Osteoblast (primary cell): ENCODE measurements around the gene PTPRN2. TPM values are rescaled to one million over a fixed set of nuclear protein-coding genes. Genes with fewer than 3 reads are reported as not detected.

Experiments
- DNase-seq: peaks from one replicate; pipeline ENCODE4 v3.0.0; 2011; ENCODE audit warnings: low spot score, mixed read lengths; ENCODE audit not compliant: insufficient read length; ENCODE audit errors: missing footprints
- H2AFZ ChIP-seq: 2 replicates; pipeline ENCODE4 v1.6.0; 2011; ENCODE audit warnings: mild to moderate bottlenecking, low read length
- H3K27ac ChIP-seq: 2 replicates; pipeline ENCODE4 v1.5.1; 2011; ENCODE audit warnings: mild to moderate bottlenecking, low read depth, low read length, moderate library complexity
- H3K27me3 ChIP-seq: 2 replicates; pipeline ENCODE4 v1.6.0; 2012; ENCODE audit warnings: mild to moderate bottlenecking, control low read depth, inconsistent platforms, low read length, moderate library complexity; ENCODE audit not compliant: insufficient read depth
- H3K36me3 ChIP-seq: 2 replicates; pipeline ENCODE4 v1.5.1; 2011; ENCODE audit warnings: mild to moderate bottlenecking, low read length, control low read depth, moderate library complexity; ENCODE audit not compliant: insufficient read depth
- H3K4me1 ChIP-seq: 2 replicates; pipeline ENCODE4 v1.5.1; 2011; ENCODE audit warnings: mild to moderate bottlenecking, low read length, control low read depth, moderate library complexity; ENCODE audit not compliant: insufficient read depth
- H3K4me2 ChIP-seq: 2 replicates; pipeline ENCODE4 v1.6.0; 2011; ENCODE audit warnings: mild to moderate bottlenecking, low read length; ENCODE audit not compliant: insufficient read depth
- H3K4me3 ChIP-seq: fragments of 200-600 bp; sonication (generic); 3 replicates; pipeline ENCODE4 v1.5.1; 2012; ENCODE audit warnings: mild to moderate bottlenecking, low read length, inconsistent platforms; ENCODE audit not compliant: insufficient read depth
- H3K79me2 ChIP-seq: 2 replicates; pipeline ENCODE4 v1.6.0; 2012; ENCODE audit warnings: mild to moderate bottlenecking, low read length, control low read depth, inconsistent platforms; ENCODE audit not compliant: insufficient read depth
- H3K9me3 ChIP-seq: 2 replicates; pipeline ENCODE4 v1.5.1; 2011; ENCODE audit warnings: low read depth, low read length, control low read depth
- H4K20me1 ChIP-seq: 2 replicates; pipeline ENCODE4 v1.6.0; 2012; ENCODE audit warnings: mild to moderate bottlenecking, low read length, control low read depth; ENCODE audit not compliant: insufficient read depth
- CTCF ChIP-seq: IDR thresholded peaks from 2 replicates; pipeline ENCODE4 v1.5.1; 2011; ENCODE audit warnings: mild to moderate bottlenecking, low read depth, low read length, moderate library complexity; ENCODE audit errors: extremely low read depth
- total RNA-seq: library from RNA; depleted of rRNA; stranded (reverse); fragments of >200 nt; gene quantifications from 2 replicates; pipeline ENCODE4 v1.2.3, GENCODE V29; 2012

PTPRN2 gene
- total RNA-seq, 1 donor, result 0.36 TPM

DNA sequence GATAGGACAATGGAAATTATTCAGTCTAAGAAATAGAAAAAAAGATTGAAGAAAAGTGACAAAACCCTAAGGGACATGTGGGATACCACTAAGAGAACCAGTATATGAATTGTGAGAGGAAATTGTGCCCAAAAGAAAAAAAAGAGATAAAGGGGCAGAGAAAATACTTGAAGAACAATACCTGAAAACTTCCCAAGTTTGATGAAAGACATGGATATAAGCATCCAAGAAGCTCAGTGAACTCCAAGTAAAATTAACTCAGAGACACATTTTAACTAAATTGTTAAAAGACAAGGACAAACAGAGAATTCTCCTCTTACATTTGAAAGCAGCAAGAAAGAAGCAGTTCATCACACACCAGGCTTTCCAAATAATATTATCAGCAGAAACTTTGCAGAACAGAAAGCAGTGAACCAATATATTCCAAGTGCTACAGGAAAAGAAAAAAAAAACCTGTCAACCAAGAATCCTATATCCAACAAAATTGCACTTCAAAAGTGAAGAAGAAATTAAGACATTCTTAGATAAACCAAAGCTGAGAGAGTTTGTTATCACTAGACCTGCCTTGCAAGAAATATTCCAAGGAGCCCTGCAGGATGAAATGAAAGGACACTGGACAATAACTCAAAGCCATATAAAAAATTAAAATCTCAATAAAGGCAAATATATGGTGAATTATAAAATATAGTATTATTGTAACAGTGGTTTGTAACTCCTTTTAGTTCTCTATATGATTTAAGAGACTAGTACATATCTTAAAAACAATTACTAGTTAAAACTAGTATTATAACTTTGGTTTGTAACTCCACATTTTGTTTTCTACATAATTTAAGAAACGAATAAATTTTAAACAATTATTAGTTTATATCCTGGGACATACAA, 470.0 kb downstream of the PTPRN2 start:
- Histone ChIP-seq H3K4me1 (no peaks in the 10 kb centered on the region), H3K79me2 (no peaks in the 10 kb centered on the region), H2AFZ (no peak overlapping the region), H3K27ac (no peak overlapping the region), H3K4me2 (no peak overlapping the region), H3K36me3 (no peaks in the 10 kb centered on the region), H3K4me3 (no peak overlapping the region), H4K20me1 (no peaks in the 10 kb centered on the region), H3K27me3 (no peaks in the 10 kb centered on the region), H3K9me3 (peaks cover 4% of the 10 kb centered on the region)
- no peak for TF ChIP-seq CTCF
- DNase-seq, result peak; percentile 46

DNA sequence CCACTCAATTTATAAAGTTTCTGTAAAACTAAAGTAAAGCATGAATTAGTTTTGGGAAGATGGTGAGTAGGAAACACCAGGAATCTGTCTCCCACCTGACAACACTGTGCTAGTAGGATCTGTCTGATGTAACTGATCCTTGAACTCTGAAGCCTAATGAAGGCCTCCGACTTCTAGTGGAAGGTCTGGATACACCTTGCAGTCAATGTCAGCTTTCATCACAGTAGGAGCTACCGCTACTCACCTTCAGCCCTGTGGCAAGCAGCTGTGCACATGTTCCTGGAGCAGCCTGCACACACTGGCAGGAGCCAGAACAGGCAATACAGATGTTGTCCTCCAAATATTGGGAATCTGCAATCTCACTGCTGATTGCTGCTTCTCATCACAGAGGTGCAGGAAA, 471.4 kb downstream of the PTPRN2 start:
- H3K4me3 ChIP-seq, result no peak overlapping the region
- no peak overlapping the region for H3K4me2 ChIP-seq
- no peak overlapping the region for H3K27ac ChIP-seq
- peaks cover 4% of the 10 kb centered on the region for H3K9me3 ChIP-seq
- TF ChIP-seq CTCF, result no peak
- no peaks in the 10 kb centered on the region for H3K4me1 ChIP-seq
- H3K27me3 ChIP-seq, result no peaks in the 10 kb centered on the region
- no peak overlapping the region for H2AFZ ChIP-seq
- H3K79me2 ChIP-seq, result no peaks in the 10 kb centered on the region
- no peaks in the 10 kb centered on the region for H4K20me1 ChIP-seq
- H3K36me3 ChIP-seq, result no peaks in the 10 kb centered on the region
- DNase-seq, result peak; percentile 43

DNA sequence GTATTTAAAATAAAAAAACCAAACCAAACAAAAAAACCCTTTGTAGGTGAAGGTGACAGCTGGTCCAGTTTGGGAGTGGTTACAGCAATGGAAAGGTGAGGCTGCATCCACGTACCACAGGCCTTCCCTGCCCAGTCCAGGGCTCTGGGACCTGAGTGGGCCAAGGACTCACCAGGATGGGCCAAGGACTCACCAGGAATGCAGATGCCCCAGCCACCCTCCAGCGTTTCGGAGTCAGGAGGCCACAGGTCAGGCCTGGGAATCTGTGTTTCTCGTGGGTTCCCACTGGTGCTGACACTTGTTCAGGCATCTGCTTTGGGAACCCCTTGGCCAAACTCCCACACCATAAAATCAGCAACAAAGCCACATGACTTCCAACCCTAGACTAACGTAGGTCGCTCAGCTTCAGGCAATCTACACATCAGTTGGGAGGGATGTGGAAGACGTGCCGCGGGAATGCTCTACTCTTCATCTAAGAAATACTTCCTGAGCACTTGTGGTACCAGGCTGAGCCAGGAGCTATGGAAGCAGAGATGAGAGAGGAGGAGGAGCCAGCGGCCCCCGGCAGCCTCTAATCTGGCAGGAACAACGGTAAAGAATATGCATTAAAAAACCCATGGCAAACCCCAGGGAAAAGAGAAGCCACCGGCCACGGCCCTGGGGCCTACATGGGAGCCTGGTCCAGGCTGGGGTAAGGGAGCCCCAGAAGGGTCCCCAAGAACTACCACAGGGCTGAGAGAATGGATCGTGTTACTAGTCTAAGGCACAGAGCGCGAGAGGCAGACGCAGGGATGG, 473.4 kb downstream of the PTPRN2 start:
- H2AFZ ChIP-seq, result no peak overlapping the region
- no peak for TF ChIP-seq CTCF
- peaks cover 4% of the 10 kb centered on the region for H3K9me3 ChIP-seq
- DNase-seq, result peak; percentile 42
- no peak overlapping the region for H3K4me2 ChIP-seq
- no peaks in the 10 kb centered on the region for H3K79me2 ChIP-seq
- H4K20me1 ChIP-seq, result no peaks in the 10 kb centered on the region
- no peak overlapping the region for H3K27ac ChIP-seq
- no peaks in the 10 kb centered on the region for H3K4me1 ChIP-seq
- H3K4me3 ChIP-seq, result no peak overlapping the region
- H3K27me3 ChIP-seq, result no peaks in the 10 kb centered on the region
- no peaks in the 10 kb centered on the region for H3K36me3 ChIP-seq

- Histone ChIP-seq H4K20me1 (no peaks in the 10 kb centered on the region), H3K4me1 (no peaks in the 10 kb centered on the region), H3K79me2 (no peaks in the 10 kb centered on the region), H2AFZ (no peak overlapping the region), H3K36me3 (no peaks in the 10 kb centered on the region), H3K9me3 (peaks cover 4% of the 10 kb centered on the region), H3K4me3 (no peak overlapping the region), H3K4me2 (no peak overlapping the region), H3K27ac (no peak overlapping the region), H3K27me3 (no peaks in the 10 kb centered on the region)
- no peak for TF ChIP-seq CTCF
- DNase-seq, result peak; percentile 52
Observed at GRCh38 chr7:158113321-158114025, 474.1 kb downstream of the PTPRN2 start.
